ENCODE data around the gene ZNF536. TPM values are rescaled to one million over a fixed set of nuclear protein-coding genes. Genes with fewer than 3 reads are reported as not detected.

Gene ZNF536
- total RNA-seq, 1 experiment from 2014 or later: not detected

DNA sequence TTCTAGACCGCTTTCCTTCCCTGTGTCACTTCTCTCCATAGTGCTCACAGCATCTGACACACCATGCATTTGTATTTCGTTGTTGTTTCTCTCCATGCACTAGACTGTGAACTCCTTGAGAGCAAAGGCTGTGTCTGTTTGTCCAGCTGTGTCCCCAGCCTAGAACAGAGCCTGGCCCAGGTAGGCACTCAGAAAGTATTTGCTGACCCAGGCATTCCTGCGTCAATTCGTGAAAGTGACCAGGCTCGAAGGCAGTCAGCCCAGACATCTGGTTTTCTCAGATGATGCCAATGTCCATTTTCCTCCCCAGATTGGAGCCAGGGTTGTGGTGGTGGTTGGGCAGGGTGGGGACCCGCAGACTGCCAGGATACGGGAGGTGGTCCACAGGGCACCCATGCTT, 164.8 kb downstream of the ZNF536 start:
- Histone ChIP-seq H4K20me1 (ENCODE audit: control insufficient read depth, insufficient read depth, insufficient read length) (no peaks in the 10 kb centered on the region), H3K79me1 (ENCODE audit: insufficient read depth, low read depth, low read length, poor library complexity, severe bottlenecking) (no peaks in the 10 kb centered on the region), H4K91ac (ENCODE audit: insufficient read length, low read depth, low read length) (no peak overlapping the region), H4K8ac (replicated peaks; ENCODE audit: insufficient read length, low read depth, low read length) (no peak overlapping the region), H3T11ph (ENCODE audit: low read length) (no peak overlapping the region), H2BK20ac (ENCODE audit: low read depth, low read length, poor library complexity, severe bottlenecking) (no peak overlapping the region), H2BK5ac (ENCODE audit: insufficient read length, low read length) (no peak overlapping the region), H3K27me3 (ENCODE audit: insufficient read depth, low read length) (no peaks in the 10 kb centered on the region), H3K23me2 (ENCODE audit: insufficient read length, low read depth, low read length, poor library complexity, severe bottlenecking) (no peaks in the 10 kb centered on the region), H2BK15ac (ENCODE audit: low read depth, low read length) (no peak overlapping the region), H3K4ac (ENCODE audit: low read depth, low read length) (no peak overlapping the region), H3K79me2 (ENCODE audit: insufficient read depth, low read length) (no peaks in the 10 kb centered on the region), H3K4me1 (ENCODE audit: insufficient read depth, low read length) (no peaks in the 10 kb centered on the region), H3K9ac (ENCODE audit: extremely low read depth, insufficient read length, low read length) (no peak overlapping the region), H3K9me3 (ENCODE audit: control insufficient read depth, low read depth, low read length) (no peaks in the 10 kb centered on the region), H2BK12ac (ENCODE audit: insufficient read length, low read depth, low read length) (no peak overlapping the region), H2BK120ac (ENCODE audit: low read depth, low read length, poor library complexity, severe bottlenecking) (no peak overlapping the region), H2AK5ac (ENCODE audit: insufficient read length, low read length) (no peak overlapping the region), H3K56ac (ENCODE audit: insufficient read length, low read depth, low read length) (no peak overlapping the region), H3K18ac (ENCODE audit: insufficient read length, low read depth, low read length) (no peak overlapping the region), H3K4me2 (ENCODE audit: insufficient read depth, insufficient read length, low read length) (no peak overlapping the region), H3K14ac (ENCODE audit: insufficient read depth, low read length) (no peak overlapping the region), H3K23ac (ENCODE audit: insufficient read length, low read depth, low read length) (no peak overlapping the region), H3K27ac (ENCODE audit: insufficient read length, low read depth, low read length) (no peak overlapping the region), H4K5ac (ENCODE audit: insufficient read length, low read depth, low read length) (no peak overlapping the region), H2AFZ (ENCODE audit: low read length) (no peak overlapping the region)
- Mint-ChIP-seq H3K9me3 (peaks cover 3 to 7% of the 10 kb centered on the region in 2 experiments; a peak in 3 of 5 replicates), H3K36me3 (ENCODE audit: insufficient read depth in 1 of 3, low read depth in 3 of 3) (peaks cover 0 to 8% (median 2%) of the 10 kb centered on the region in 3 experiments; a peak in 3 of 7 replicates), H3K4me1 (peaks cover 3 to 12% of the 10 kb centered on the region in 2 experiments; a peak in 1 of 4 replicates), H3K27me3 (ENCODE audit: low read depth) (no peaks in the 10 kb centered on the region; the same call in 1 of the 2 replicates), H3K4me3 (no peak overlapping the region), H3K27ac (no peak overlapping the region)
- DNase-seq: no peak
- TF ChIP-seq, protein P1, sequence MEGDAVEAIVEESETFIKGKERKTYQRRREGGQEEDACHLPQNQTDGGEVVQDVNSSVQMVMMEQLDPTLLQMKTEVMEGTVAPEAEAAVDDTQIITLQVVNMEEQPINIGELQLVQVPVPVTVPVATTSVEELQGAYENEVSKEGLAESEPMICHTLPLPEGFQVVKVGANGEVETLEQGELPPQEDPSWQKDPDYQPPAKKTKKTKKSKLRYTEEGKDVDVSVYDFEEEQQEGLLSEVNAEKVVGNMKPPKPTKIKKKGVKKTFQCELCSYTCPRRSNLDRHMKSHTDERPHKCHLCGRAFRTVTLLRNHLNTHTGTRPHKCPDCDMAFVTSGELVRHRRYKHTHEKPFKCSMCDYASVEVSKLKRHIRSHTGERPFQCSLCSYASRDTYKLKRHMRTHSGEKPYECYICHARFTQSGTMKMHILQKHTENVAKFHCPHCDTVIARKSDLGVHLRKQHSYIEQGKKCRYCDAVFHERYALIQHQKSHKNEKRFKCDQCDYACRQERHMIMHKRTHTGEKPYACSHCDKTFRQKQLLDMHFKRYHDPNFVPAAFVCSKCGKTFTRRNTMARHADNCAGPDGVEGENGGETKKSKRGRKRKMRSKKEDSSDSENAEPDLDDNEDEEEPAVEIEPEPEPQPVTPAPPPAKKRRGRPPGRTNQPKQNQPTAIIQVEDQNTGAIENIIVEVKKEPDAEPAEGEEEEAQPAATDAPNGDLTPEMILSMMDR (conservative IDR thresholded peaks at IDR 0.05): no peak
- no CpG with 5 or more reads among the region's 7 CpGs for WGBS (ENCODE audit: extremely low coverage, insufficient read length, low lambda C conversion rate)

Data from H9 (cell line).